GM18505 (cell line): Measurements from ENCODE around the gene COTL1.
"Not testable (repeated sequence)": the region's sequence is repeated elsewhere in the genome, so short reads cannot be mapped to it uniquely, and the experiment has no call there.

Experiments used
- ATAC-seq: cut with Tn5 transposase; IDR thresholded peaks from one replicate; pipeline ENCODE4 v1.9.1; 2021; ENCODE audit not compliant: unreplicated experiment
- POLR2A ChIP-seq: IDR thresholded peaks from 4 replicates; pipeline ENCODE4 v1.6.1; 2011; ENCODE audit warnings: borderline replicate concordance; ENCODE audit not compliant: insufficient read depth, insufficient read length; ENCODE audit errors: extremely low read depth

Gene COTL1

GRCh38 chr16:84532855-84533486 lies 84.9 kb downstream of the COTL1 start:
- no peak for TF ChIP-seq POLR2A
- no peak for ATAC-seq

- ATAC-seq, result no peak
- no peak for TF ChIP-seq POLR2A
These were observed 85.6 kb downstream of the COTL1 start for GRCh38 chr16:84532291-84532724.

- TF ChIP-seq POLR2A, result no peak
- no peak for ATAC-seq
These were observed 86.2 kb downstream of the COTL1 start for GRCh38 chr16:84531671-84532111.

GRCh38 chr16:84530590-84530989 lies 87.3 kb downstream of the COTL1 start:
- TF ChIP-seq POLR2A, result no peak
- ATAC-seq, result no peak

- no peak for ATAC-seq
These were observed 88.3 kb downstream of the COTL1 start for GRCh38 chr16:84529607-84530006.

GRCh38 chr16:84528322-84528721 lies 89.6 kb downstream of the COTL1 start:
- ATAC-seq, result no peak
- no peak for TF ChIP-seq POLR2A

More at GRCh38 chr16:84529607-84530006, 88.3 kb downstream of the COTL1 start:
- TF ChIP-seq POLR2A, result no peak

GRCh38 chr16:84527532-84528269 lies 90.2 kb downstream of the COTL1 start:
- no peak for TF ChIP-seq POLR2A

GRCh38 chr16:84526794-84527531 lies 90.9 kb downstream of the COTL1 start:
- TF ChIP-seq POLR2A, result no peak
- ATAC-seq, result no peak

More at GRCh38 chr16:84527532-84528269, 90.2 kb downstream of the COTL1 start:
- no peak for ATAC-seq

- ATAC-seq, result not testable (repeated sequence)
These were observed 92.8 kb downstream of the COTL1 start for GRCh38 chr16:84524941-84525581.

- TF ChIP-seq POLR2A, result no peak
- ATAC-seq, result no peak
These were observed 93.4 kb downstream of the COTL1 start for GRCh38 chr16:84524346-84524920.

GRCh38 chr16:84521497-84521770 lies 96.4 kb downstream of the COTL1 start:
- no peak for TF ChIP-seq POLR2A

GRCh38 chr16:84520725-84521496 lies 97.0 kb downstream of the COTL1 start:
- ATAC-seq, result no peak
- TF ChIP-seq POLR2A, result no peak

More at GRCh38 chr16:84521497-84521770, 96.4 kb downstream of the COTL1 start:
- ATAC-seq, result no peak

- TF ChIP-seq POLR2A, result no peak
- no peak for ATAC-seq
These were observed 98.0 kb downstream of the COTL1 start for GRCh38 chr16:84519855-84520254.

- no peak for TF ChIP-seq POLR2A
- ATAC-seq, result no peak
These were observed 99.0 kb downstream of the COTL1 start for GRCh38 chr16:84518804-84519341.

- not testable (repeated sequence) for ATAC-seq
These were observed 99.7 kb downstream of the COTL1 start for GRCh38 chr16:84518220-84518619.
